Measurements from ENCODE around the gene ABI3BP.

ABI3BP gene

GRCh38 chr3:100834332-100834731 lies 158.9 kb downstream of the ABI3BP start:
- no peak for DNase-seq (ENCODE audit: low spot score)

GRCh38 chr3:100833483-100833882 lies 159.7 kb downstream of the ABI3BP start:
- no peak for DNase-seq (ENCODE audit: low spot score)

- DNase-seq (ENCODE audit: low spot score), result no peak
These were observed 161.6 kb downstream of the ABI3BP start for GRCh38 chr3:100831629-100832028.

GRCh38 chr3:100830931-100831330 lies 162.3 kb downstream of the ABI3BP start:
- no peak for DNase-seq (ENCODE audit: low spot score)

- DNase-seq (ENCODE audit: low spot score), result no peak
These were observed 167.6 kb downstream of the ABI3BP start for GRCh38 chr3:100825574-100825973.

- no peak for DNase-seq (ENCODE audit: low spot score)
These were observed 177.6 kb downstream of the ABI3BP start for GRCh38 chr3:100815583-100815982.

GRCh38 chr3:100813828-100814227 lies 179.4 kb downstream of the ABI3BP start:
- no peak for DNase-seq (ENCODE audit: low spot score)

GRCh38 chr3:100811779-100812507 lies 181.3 kb downstream of the ABI3BP start:
- DNase-seq (ENCODE audit: low spot score), result no peak

- peak; percentile 6 for DNase-seq (ENCODE audit: low spot score)
These were observed 182.6 kb downstream of the ABI3BP start for GRCh38 chr3:100810671-100811070.

GRCh38 chr3:100804631-100805030 lies 188.6 kb downstream of the ABI3BP start:
- no peak for DNase-seq (ENCODE audit: low spot score)

- no peak for DNase-seq (ENCODE audit: low spot score)
These were observed 189.5 kb downstream of the ABI3BP start for GRCh38 chr3:100803711-100804110.

GRCh38 chr3:100802126-100802525 lies 191.1 kb downstream of the ABI3BP start:
- no peak for DNase-seq (ENCODE audit: low spot score)

- DNase-seq (ENCODE audit: low spot score), result no peak
These were observed 195.2 kb downstream of the ABI3BP start for GRCh38 chr3:100798012-100798411.

GRCh38 chr3:100796556-100796955 lies 196.7 kb downstream of the ABI3BP start:
- no peak for DNase-seq (ENCODE audit: low spot score)

- no peak for DNase-seq (ENCODE audit: low spot score)
These were observed 203.6 kb downstream of the ABI3BP start for GRCh38 chr3:100789579-100789978.

- DNase-seq (ENCODE audit: low spot score), result no peak
These were observed 209.6 kb downstream of the ABI3BP start for GRCh38 chr3:100783619-100784018.

GRCh38 chr3:100782906-100783305 lies 210.3 kb downstream of the ABI3BP start:
- no peak for DNase-seq (ENCODE audit: low spot score)

GRCh38 chr3:100782348-100782747 lies 210.9 kb downstream of the ABI3BP start:
- DNase-seq (ENCODE audit: low spot score), result no peak

- DNase-seq (ENCODE audit: low spot score), result peak; percentile 14
These were observed 211.9 kb downstream of the ABI3BP start for GRCh38 chr3:100781301-100781700.

- DNase-seq (ENCODE audit: low spot score), result no peak
These were observed 213.1 kb downstream of the ABI3BP start for GRCh38 chr3:100780071-100780622.

GRCh38 chr3:100779480-100779879 lies 213.7 kb downstream of the ABI3BP start:
- DNase-seq (ENCODE audit: low spot score), result no peak

GRCh38 chr3:100777271-100777670 lies 215.9 kb downstream of the ABI3BP start:
- DNase-seq (ENCODE audit: low spot score), result no peak

- DNase-seq (ENCODE audit: low spot score), result no peak
These were observed 216.5 kb downstream of the ABI3BP start for GRCh38 chr3:100776746-100777145.

All from hepatic stellate cell (primary cell).